ENCODE measurements around the gene PRR3. TPM values are rescaled to one million over a fixed set of nuclear protein-coding genes. Genes with fewer than 3 reads are reported as not detected.
A peak's percentile ranks its signal among the peaks of the same experiment; 100 is the strongest.

The PRR3 gene
- total and polyA plus RNA-seq, 2 of the 13 experiments (the other 11 are each of a cell fraction or from before 2014, with no cell fraction given): 14.6 to 21.2 TPM

DNA sequence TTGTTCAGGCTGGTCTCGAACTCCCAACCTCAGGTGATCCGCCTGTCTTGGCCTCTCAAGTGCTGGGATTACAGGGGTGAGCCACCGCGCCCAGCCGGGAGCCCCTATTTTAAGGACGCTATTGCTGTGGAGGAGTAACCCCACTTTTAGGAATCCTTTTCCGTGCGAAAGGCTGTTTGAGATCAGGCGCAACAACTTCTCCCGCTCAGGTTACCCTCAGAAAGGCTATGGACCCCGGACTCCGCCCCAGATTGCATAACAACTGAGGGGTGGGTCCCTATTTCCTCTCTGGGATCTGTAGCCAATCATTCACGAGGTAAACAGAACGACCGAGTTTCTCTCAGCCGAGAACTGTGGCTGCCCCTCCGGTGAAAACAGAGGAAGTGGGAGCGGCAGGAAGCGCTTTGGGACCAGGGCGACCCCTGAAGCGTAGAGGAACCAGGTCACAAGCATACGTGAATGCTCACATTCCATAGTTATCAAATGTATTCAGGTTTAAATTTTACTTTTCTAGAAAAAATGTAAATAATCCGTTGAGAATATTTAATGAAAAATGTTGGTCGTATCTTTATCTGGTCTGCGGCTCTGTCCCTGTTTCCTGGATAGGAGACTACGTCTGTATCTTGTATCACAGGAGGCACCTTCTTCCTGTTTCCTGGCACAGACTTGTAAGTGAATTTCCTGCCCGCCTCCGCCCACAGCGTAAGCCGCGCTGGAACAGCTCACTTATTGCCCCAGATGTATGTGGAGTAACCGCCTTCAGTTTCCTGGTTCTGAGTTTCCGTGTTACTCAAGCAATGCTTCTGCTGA, 40.9 kb upstream of the PRR3 start (continued):
- TF ChIP-seq ZFP36L2 (CRISPR knock-in tag; IDR thresholded peaks at IDR 0.05): no peak
- TF ChIP-seq KDM3A (CRISPR knock-in tag; IDR thresholded peaks at IDR 0.05; ENCODE audit: low read depth): no peak
- 0 out of 2 replicates have a peak, but pooled peaks have one; percentile 7 for TF ChIP-seq ZNF143 (CRISPR knock-in tag; IDR thresholded peaks at IDR 0.05)
- TF ChIP-seq ZNF891 (CRISPR knock-in tag; IDR thresholded peaks at IDR 0.05): no peak; the same call in 1 of the 2 replicates
- TF ChIP-seq ISL2 (CRISPR knock-in tag; IDR thresholded peaks at IDR 0.05): peak; percentile 58; the same call in 1 of the 2 replicates
- TF ChIP-seq, protein P1, sequence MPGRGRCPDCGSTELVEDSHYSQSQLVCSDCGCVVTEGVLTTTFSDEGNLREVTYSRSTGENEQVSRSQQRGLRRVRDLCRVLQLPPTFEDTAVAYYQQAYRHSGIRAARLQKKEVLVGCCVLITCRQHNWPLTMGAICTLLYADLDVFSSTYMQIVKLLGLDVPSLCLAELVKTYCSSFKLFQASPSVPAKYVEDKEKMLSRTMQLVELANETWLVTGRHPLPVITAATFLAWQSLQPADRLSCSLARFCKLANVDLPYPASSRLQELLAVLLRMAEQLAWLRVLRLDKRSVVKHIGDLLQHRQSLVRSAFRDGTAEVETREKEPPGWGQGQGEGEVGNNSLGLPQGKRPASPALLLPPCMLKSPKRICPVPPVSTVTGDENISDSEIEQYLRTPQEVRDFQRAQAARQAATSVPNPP (CRISPR knock-in tag; IDR thresholded peaks at IDR 0.05): peak; percentile 71; the same call in 1 of the 2 replicates
- TF ChIP-seq, protein P2, sequence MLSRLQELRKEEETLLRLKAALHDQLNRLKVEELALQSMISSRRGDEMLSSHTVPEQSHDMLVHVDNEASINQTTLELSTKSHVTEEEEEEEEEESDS (CRISPR knock-in tag; IDR thresholded peaks at IDR 0.05; ENCODE audit: borderline replicate concordance): no peak
- TF ChIP-seq, protein P3, sequence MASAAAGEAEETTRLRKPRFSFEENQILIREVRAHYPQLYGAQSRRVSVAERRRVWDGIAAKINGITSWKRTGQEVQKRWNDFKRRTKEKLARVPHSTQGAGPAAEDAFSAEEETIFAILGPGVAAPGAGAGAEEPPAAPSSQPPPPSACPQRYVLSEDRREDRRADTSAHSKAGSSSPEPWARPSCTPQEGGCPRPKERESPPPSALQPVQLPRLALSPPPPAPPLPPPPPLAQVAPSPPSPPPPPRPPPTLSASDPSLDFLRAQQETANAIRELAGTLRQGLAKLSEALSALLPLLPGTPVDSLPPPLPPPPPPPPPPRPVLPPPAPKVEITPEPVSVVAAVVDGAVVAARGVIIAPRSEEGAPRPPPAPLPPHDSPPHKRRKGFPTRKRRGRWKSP (CRISPR knock-in tag; IDR thresholded peaks at IDR 0.05): peak; percentile 88
- peak; percentile 6 for TF ChIP-seq ZNF883 (CRISPR knock-in tag; IDR thresholded peaks at IDR 0.05; ENCODE audit: not compliant biosample characterization)
- no peak for TF ChIP-seq ZNF326 (CRISPR knock-in tag; IDR thresholded peaks at IDR 0.05; ENCODE audit: borderline replicate concordance)
- TF ChIP-seq RBAK (CRISPR knock-in tag; IDR thresholded peaks at IDR 0.05): no peak
- no peak for TF ChIP-seq ZFP36L1 (CRISPR knock-in tag; IDR thresholded peaks at IDR 0.05)
- peak; percentile 95 for TF ChIP-seq KAT8 (CRISPR knock-in tag; IDR thresholded peaks at IDR 0.05)
- TF ChIP-seq ZSCAN22 (CRISPR knock-in tag; IDR thresholded peaks at IDR 0.05): no peak
- TF ChIP-seq ZNF225 (CRISPR knock-in tag; IDR thresholded peaks at IDR 0.05): peak; percentile 50
- peak; percentile 49; the same call in 1 of the 2 replicates for TF ChIP-seq ZSCAN25 (CRISPR knock-in tag; IDR thresholded peaks at IDR 0.05)
- TF ChIP-seq ZFP90 (CRISPR knock-in tag; IDR thresholded peaks at IDR 0.05; ENCODE audit: borderline replicate concordance): no peak; the same call in 1 of the 2 replicates
- TF ChIP-seq SOX6 (IDR thresholded peaks at IDR 0.05): no peak
- peak; percentile 87 for TF ChIP-seq SOX6 (CRISPR knock-in tag; IDR thresholded peaks at IDR 0.05)
- TF ChIP-seq ESRRA (CRISPR knock-in tag; IDR thresholded peaks at IDR 0.05; ENCODE audit: low read depth): no peak
- TF ChIP-seq, protein P4, sequence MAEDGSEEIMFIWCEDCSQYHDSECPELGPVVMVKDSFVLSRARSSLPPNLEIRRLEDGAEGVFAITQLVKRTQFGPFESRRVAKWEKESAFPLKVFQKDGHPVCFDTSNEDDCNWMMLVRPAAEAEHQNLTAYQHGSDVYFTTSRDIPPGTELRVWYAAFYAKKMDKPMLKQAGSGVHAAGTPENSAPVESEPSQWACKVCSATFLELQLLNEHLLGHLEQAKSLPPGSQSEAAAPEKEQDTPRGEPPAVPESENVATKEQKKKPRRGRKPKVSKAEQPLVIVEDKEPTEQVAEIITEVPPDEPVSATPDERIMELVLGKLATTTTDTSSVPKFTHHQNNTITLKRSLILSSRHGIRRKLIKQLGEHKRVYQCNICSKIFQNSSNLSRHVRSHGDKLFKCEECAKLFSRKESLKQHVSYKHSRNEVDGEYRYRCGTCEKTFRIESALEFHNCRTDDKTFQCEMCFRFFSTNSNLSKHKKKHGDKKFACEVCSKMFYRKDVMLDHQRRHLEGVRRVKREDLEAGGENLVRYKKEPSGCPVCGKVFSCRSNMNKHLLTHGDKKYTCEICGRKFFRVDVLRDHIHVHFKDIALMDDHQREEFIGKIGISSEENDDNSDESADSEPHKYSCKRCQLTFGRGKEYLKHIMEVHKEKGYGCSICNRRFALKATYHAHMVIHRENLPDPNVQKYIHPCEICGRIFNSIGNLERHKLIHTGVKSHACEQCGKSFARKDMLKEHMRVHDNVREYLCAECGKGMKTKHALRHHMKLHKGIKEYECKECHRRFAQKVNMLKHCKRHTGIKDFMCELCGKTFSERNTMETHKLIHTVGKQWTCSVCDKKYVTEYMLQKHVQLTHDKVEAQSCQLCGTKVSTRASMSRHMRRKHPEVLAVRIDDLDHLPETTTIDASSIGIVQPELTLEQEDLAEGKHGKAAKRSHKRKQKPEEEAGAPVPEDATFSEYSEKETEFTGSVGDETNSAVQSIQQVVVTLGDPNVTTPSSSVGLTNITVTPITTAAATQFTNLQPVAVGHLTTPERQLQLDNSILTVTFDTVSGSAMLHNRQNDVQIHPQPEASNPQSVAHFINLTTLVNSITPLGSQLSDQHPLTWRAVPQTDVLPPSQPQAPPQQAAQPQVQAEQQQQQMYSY (CRISPR knock-in tag; IDR thresholded peaks at IDR 0.05): no peak; the same call in 1 of the 2 replicates
- TF ChIP-seq, protein P5, sequence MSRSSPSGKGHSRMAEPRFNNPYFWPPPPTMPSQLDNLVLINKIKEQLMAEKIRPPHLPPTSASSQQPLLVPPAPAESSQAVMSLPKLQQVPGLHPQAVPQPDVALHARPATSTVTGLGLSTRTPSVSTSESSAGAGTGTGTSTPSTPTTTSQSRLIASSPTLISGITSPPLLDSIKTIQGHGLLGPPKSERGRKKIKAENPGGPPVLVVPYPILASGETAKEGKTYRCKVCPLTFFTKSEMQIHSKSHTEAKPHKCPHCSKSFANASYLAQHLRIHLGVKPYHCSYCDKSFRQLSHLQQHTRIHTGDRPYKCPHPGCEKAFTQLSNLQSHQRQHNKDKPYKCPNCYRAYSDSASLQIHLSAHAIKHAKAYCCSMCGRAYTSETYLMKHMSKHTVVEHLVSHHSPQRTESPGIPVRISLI (CRISPR knock-in tag; IDR thresholded peaks at IDR 0.05; ENCODE audit: borderline replicate concordance): peak; percentile 22; the same call in 1 of the 2 replicates
- TF ChIP-seq ZMAT3 (CRISPR knock-in tag; conservative IDR thresholded peaks at IDR 0.05): no peak; the same call in 1 of the 2 replicates
- TF ChIP-seq NFYC (CRISPR knock-in tag; IDR thresholded peaks at IDR 0.05): peak; percentile 76
